Iris pigment epithelial cell (primary cell): ENCODE measurements around the gene SPTLC3.

Source experiments
- DNase-seq: peaks from one replicate; pipeline ENCODE4 v3.0.0-alpha.2; 2011; ENCODE audit warnings: low read depth

The SPTLC3 gene

GRCh38 chr20:13031751-13032150 is 23.0 kb downstream of the SPTLC3 start:
- DNase-seq = no peak

- DNase-seq = no peak
Observed at GRCh38 chr20:13034115-13034514, 25.3 kb downstream of the SPTLC3 start.

- no peak for DNase-seq
Observed at GRCh38 chr20:13034936-13035335, 26.2 kb downstream of the SPTLC3 start.

GRCh38 chr20:13035399-13036152 is 26.8 kb downstream of the SPTLC3 start:
- no peak for DNase-seq

- DNase-seq = no peak
Observed at GRCh38 chr20:13037727-13038126, 29.0 kb downstream of the SPTLC3 start.

DNA sequence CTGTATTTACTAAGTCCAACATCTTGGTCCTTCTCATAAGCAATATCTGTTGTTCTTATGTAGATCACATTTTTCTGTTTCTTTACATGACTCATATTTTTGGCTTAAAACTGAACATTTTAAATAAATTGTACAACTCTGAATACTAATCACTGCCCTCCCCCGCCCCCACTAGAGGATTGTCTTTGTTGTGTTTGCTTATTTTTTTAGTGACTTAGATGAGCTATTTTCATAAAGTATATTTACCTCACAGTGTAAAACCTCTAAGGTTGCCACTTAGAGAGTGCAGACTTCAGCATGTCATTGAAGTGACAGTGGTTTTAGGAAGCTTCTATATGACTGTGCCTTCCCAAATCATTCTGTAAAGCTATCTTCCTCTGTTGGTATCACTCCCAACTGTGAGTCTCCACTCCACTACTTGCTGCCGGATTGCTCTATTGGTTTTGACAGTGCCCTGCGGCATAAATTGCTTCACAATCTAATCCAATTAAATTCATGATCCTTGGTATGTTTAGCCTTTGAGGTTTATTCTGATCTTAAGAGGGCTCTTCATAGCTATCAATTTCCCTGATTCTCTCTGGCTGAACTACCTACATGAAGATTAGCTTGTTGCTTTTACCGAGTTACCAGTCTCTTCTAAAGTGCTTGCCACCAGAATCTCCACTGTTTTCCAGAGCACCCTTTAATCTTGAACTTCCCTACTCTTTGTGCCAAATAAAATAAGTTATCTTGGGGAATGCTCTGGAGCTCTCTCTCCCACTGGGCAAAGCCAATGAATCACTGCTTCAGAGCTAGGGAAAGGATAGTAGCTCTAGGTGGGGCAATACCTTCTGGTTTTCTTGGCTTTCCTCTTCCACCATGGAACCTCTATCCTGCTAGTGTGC is 33.0 kb downstream of the SPTLC3 start:
- no peak for DNase-seq

GRCh38 chr20:13042458-13042794 is 33.7 kb downstream of the SPTLC3 start:
- no peak for DNase-seq

GRCh38 chr20:13046409-13046808 is 37.6 kb downstream of the SPTLC3 start:
- no peak for DNase-seq

GRCh38 chr20:13054011-13054410 is 45.2 kb downstream of the SPTLC3 start:
- no peak for DNase-seq

DNA sequence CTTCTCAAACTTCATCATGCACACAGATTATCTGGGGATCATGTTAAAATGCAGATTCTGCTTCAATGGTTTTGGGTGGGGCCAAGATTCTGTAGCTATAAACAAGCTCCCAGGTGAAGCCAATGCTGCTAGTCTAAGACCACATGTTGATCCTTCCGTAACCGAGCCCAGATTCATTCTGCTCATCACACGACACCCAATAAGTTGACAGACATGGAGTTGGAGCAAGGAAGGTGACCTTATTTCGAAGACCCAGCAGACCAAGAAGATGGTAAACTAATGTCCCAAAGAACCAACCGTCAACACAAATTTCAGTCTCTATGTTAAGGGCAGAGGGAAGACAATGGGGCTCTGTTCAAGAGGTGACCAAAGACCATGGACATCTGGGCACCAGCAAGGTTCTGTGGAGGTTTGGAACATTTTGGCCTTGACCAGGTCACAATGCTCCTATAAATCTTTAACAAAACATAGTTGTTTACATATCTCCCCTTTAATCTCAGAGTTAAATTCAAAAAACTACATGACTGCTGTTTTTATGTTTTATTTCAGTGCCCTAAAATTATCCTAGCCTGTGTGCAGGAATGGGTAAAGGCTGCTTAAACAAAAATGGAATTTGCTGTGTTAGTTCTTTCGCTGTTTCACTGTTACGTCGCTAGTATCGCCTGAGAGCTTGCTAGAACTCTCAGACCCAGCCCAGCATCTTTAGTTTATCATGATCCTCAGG is 50.1 kb downstream of the SPTLC3 start:
- DNase-seq = no peak

DNA sequence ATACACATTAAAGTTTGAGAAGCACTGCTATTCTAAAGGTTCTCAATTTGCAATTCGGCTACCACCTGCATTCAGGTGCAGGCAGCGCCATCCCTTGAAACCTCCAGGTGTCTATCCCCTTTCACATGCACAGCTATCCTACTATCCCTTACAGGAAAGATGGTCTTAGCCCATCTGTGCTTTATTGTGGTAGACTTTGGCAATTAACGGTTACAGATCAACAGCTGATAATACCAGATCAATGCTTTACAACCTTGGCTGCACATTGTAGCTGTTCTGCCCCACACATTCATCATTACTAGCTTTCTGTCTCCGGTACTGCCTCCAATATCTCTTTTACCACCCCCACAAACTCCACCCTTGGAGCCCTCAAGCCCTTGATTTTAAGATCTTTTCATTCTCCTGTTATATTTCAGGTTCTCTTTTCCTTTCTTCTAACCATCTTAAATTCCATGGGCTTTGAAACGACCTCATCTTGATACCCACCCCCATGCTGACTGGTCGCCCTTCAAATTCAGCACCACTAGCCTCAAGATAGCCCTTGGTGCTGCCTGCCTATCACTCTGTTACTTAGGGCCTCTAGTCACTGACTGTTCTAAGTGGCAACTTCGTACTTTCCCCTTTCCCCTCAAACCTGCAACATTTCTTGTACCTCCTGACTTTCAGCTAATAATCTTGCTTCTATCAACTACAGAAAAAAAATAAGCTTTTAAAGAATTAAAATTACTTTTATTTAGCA is 50.8 kb downstream of the SPTLC3 start:
- DNase-seq = no peak

GRCh38 chr20:13060327-13060726 is 51.6 kb downstream of the SPTLC3 start:
- DNase-seq = no peak

DNA sequence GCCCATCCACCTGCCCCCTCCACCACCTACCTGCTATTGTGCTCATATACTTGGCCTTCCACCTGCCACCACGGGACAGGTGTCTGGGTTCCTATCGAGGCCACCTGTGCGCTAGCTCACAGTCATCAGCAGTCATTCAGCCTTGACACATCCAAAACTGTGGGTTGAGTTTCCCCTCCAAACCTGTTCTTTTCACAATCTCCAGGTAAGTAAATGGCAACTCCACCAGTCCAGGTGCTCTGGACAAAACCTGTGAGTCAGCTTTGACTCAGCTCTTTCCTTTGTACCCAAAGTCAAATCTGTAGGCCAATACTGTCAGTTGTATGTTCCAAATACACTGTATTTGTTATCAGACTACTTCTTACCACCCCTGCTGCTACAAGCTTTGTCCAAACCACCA is 52.6 kb downstream of the SPTLC3 start:
- no peak for DNase-seq

DNA sequence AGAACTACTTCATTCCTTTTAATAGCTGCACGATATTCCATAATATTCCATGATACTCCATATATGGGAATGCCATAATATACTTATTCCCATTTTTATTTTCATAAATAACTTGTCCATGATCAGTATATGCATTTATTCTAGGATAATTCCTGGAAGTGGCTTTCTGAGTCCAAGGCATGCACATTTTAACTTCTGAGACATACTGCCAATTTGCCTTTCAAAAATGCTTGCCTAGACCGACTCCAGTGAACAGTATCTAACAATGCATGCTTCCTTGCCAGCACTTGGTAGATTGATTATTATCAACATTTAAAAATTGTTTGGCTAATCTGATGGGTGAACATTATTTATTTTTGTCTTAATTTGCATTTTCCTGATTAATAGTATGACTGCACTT is 54.0 kb downstream of the SPTLC3 start:
- no peak for DNase-seq

DNA sequence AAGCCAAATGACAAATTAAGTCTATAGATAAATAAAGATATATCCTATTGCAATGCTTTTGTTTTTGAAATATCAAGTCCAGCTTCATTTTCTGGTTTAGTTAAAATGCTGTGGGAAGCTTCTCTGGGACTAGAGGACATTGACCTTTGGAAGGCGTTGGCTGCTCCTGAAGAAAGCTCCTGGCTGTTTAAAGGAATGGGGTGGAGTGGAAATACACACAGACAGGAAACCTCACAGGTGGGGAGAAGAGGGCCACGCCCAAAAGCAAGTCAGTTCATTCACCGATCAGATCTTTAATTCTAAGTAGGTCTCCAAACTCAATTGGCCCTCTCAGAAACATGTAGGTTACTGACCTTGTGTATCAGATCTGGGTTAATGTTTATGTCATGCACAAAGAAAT is 59.6 kb downstream of the SPTLC3 start:
- DNase-seq = no peak

GRCh38 chr20:13081877-13082276 is 73.1 kb downstream of the SPTLC3 start:
- DNase-seq = no peak

GRCh38 chr20:13082378-13082777 is 73.6 kb downstream of the SPTLC3 start:
- DNase-seq = no peak

GRCh38 chr20:13085275-13085674 is 76.5 kb downstream of the SPTLC3 start:
- DNase-seq = no peak

DNA sequence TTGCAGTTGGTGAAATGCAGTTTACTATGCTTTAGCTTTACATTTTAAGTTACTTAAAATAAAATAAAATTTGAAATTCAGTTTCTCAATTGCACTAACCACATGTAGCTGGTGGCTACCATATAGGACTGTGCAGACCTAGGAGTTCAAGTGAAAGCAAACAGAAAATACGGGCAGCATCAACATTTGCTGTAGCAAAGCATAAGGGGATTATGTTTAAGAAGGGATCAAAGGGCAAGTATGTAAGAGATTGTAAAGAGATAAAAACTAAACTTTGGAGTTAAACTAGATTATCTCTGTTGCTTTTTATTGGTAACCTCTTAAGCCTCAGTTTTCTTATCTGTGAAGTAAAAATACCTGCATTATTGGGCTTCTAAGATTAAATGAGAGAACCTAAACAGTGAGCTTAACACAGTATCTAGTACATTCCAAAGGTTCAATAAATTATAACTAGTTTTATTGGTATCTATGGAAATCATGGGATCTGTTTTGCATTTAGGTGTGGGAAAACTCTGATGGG is 81.2 kb downstream of the SPTLC3 start:
- DNase-seq = no peak

- no peak for DNase-seq
Observed at GRCh38 chr20:13092111-13092510, 83.3 kb downstream of the SPTLC3 start.

DNA sequence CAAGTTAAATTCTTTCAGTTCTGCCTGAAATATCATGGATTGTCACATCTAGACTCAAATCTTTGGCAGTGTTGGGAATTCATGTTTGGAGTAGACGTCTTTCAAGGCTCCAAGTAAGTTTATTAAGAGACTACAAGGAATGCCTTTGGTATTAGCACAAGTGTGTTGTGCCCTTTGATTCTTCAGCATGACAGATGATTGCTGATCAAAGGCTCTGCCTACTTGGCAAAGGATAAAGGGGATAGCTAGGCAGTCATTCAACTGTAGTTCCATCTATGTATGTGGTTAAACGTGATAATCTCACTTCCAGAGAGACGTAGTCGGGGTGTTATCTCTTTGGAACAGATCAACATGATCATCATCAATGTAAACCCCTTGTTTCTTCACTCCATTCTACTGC is 86.2 kb downstream of the SPTLC3 start:
- DNase-seq = no peak
